Activated T-helper 1 cell treated with anti-CD3 and anti-CD28 coated beads, Interleukin-12 subunit alpha, Interleukin-12 subunit beta, Interleukin-2, Interleukin-4 antibody, amounts not matched to agents 30 ng/mL and 10 ng/mL and 1 ng/mL, durations not matched to agents 14 hours and 24 hours and 36 hours (primary cell): ENCODE data around the gene TMEM170A. TPM values are rescaled to one million over a fixed set of nuclear protein-coding genes. Genes with fewer than 3 reads are reported as not detected.
"Not testable (repeated sequence)": the region's sequence is repeated elsewhere in the genome, so short reads cannot be mapped to it uniquely, and the experiment has no call there.

Experiments
- DNase-seq: peaks from one replicate; pipeline ENCODE4 v3.0.0; 2021; ENCODE audit warnings: low spot score
- H3K27ac Mint-ChIP-seq: one replicate; pipeline ENCODE4 v1.8.0; 2021; ENCODE audit warnings: mild to moderate bottlenecking, mixed read lengths
- H3K27me3 Mint-ChIP-seq: one replicate; pipeline ENCODE4 v1.8.0; 2022; ENCODE audit warnings: mild to moderate bottlenecking, moderate library complexity, mixed read lengths; ENCODE audit not compliant: insufficient read depth
- H3K36me3 Mint-ChIP-seq: one replicate; pipeline ENCODE4 v1.8.0; 2021; ENCODE audit warnings: low read depth, mixed read lengths
- H3K4me1 Mint-ChIP-seq: one replicate; pipeline ENCODE4 v1.8.0; 2021; ENCODE audit warnings: low read depth, mixed read lengths
- H3K4me3 Mint-ChIP-seq: one replicate; pipeline ENCODE4 v1.8.0; 2021; ENCODE audit warnings: mild to moderate bottlenecking, moderate library complexity, mixed read lengths
- H3K9me3 Mint-ChIP-seq: one replicate; pipeline ENCODE4 v1.8.0; 2021; ENCODE audit warnings: mixed read lengths
- intact Hi-C: fragments of 100-400 bp; cut with micrococcal nuclease; formaldehyde crosslinking; loops from one replicate; pipeline ENCODE4 v1.15.1; 2024
- total RNA-seq: library from RNA; stranded (reverse); gene quantifications from 2 replicates; pipeline ENCODE4 v1.2.3, GENCODE V29; 2022

The TMEM170A gene
- total RNA-seq, 1 donor from 2014 or later = 42.1 TPM

GRCh38 chr16:75457485-75458021, 6.9 kb downstream of the TMEM170A start:
- Mint-ChIP-seq H3K27me3 (no peaks in the 10 kb centered on the region), H3K4me1 (peaks cover 26% of the 10 kb centered on the region), H3K9me3 (no peaks in the 10 kb centered on the region), H3K36me3 (peaks cover 14% of the 10 kb centered on the region), H3K4me3 (no peak overlapping the region), H3K27ac (no peak overlapping the region)
- intact Hi-C loops = no loop called here
- no peak for DNase-seq

- DNase-seq = no peak
- Mint-ChIP-seq H3K27ac (no peak overlapping the region), H3K4me3 (no peak overlapping the region), H3K27me3 (no peaks in the 10 kb centered on the region), H3K9me3 (no peaks in the 10 kb centered on the region), H3K36me3 (peaks cover 14% of the 10 kb centered on the region), H3K4me1 (peaks cover 20% of the 10 kb centered on the region)
- intact Hi-C loops = no loop called here
Measured at GRCh38 chr16:75456971-75457370, 7.5 kb downstream of the TMEM170A start.

- Mint-ChIP-seq H3K4me1 (peaks cover 15% of the 10 kb centered on the region), H3K36me3 (peaks cover 12% of the 10 kb centered on the region)
- H3K27me3 Mint-ChIP-seq, H3K4me3 Mint-ChIP-seq, H3K9me3 Mint-ChIP-seq, DNase-seq, intact Hi-C loops, H3K27ac Mint-ChIP-seq: not testable (repeated sequence)
Measured at GRCh38 chr16:75456486-75456885, 8.0 kb downstream of the TMEM170A start.

GRCh38 chr16:75455677-75456076, 8.8 kb downstream of the TMEM170A start:
- Mint-ChIP-seq H3K27me3 (no peaks in the 10 kb centered on the region), H3K27ac (no peak overlapping the region), H3K4me3 (no peak overlapping the region), H3K9me3 (no peaks in the 10 kb centered on the region), H3K36me3 (peaks cover 18% of the 10 kb centered on the region), H3K4me1 (peaks cover 9% of the 10 kb centered on the region)
- DNase-seq = no peak
- intact Hi-C loops = no loop called here

- H3K27me3 Mint-ChIP-seq = no peaks in the 10 kb centered on the region
- no peak overlapping the region for H3K4me3 Mint-ChIP-seq
- intact Hi-C loops = no loop called here
- H3K9me3 Mint-ChIP-seq = no peaks in the 10 kb centered on the region
- no peak for DNase-seq
- H3K36me3 Mint-ChIP-seq = peaks cover 15% of the 10 kb centered on the region
- no peaks in the 10 kb centered on the region for H3K4me1 Mint-ChIP-seq
- H3K27ac Mint-ChIP-seq = no peak overlapping the region
Measured at GRCh38 chr16:75452464-75453190, 11.9 kb downstream of the TMEM170A start.

- no peaks in the 10 kb centered on the region for H3K4me1 Mint-ChIP-seq
- no peaks in the 10 kb centered on the region for H3K9me3 Mint-ChIP-seq
- H3K27ac Mint-ChIP-seq = no peak overlapping the region
- no peaks in the 10 kb centered on the region for H3K27me3 Mint-ChIP-seq
- H3K4me3 Mint-ChIP-seq = no peak overlapping the region
- intact Hi-C loops = no loop called here
- no peak for DNase-seq
- peaks cover 15% of the 10 kb centered on the region for H3K36me3 Mint-ChIP-seq
Measured at GRCh38 chr16:75446416-75446815, 18.1 kb downstream of the TMEM170A start.

- Mint-ChIP-seq H3K36me3 (peaks cover 9% of the 10 kb centered on the region), H3K4me3 (no peak overlapping the region), H3K27ac (no peak overlapping the region), H3K4me1 (no peaks in the 10 kb centered on the region), H3K9me3 (no peaks in the 10 kb centered on the region), H3K27me3 (no peaks in the 10 kb centered on the region)
- intact Hi-C loops = no loop called here
- no peak for DNase-seq
Measured at GRCh38 chr16:75445298-75445697, 19.2 kb downstream of the TMEM170A start.

GRCh38 chr16:75443298-75443697, 21.2 kb downstream of the TMEM170A start:
- H3K27me3 Mint-ChIP-seq = no peaks in the 10 kb centered on the region

GRCh38 chr16:75433732-75434413, 30.6 kb downstream of the TMEM170A start:
- no peaks in the 10 kb centered on the region for H3K9me3 Mint-ChIP-seq
- H3K27ac Mint-ChIP-seq = peak overlapping the region; percentile 99
- H3K36me3 Mint-ChIP-seq = peaks cover 8% of the 10 kb centered on the region
- peaks cover 21% of the 10 kb centered on the region for H3K4me1 Mint-ChIP-seq
- intact Hi-C loops = loop anchor here (1.0 to 10.0 kb wide), 13 partner anchors 30 to 1757 kb away; partner anchors contain the start of genes ADAT1, GLG1, KARS1 and MON1B
- H3K4me3 Mint-ChIP-seq = peak overlapping the region; percentile 85
- peak; percentile 68 for DNase-seq
- H3K27me3 Mint-ChIP-seq = no peaks in the 10 kb centered on the region

More at GRCh38 chr16:75443298-75443697, 21.2 kb downstream of the TMEM170A start:
- intact Hi-C loops = no loop called here
- Mint-ChIP-seq H3K36me3 (peaks cover 3% of the 10 kb centered on the region), H3K4me3 (no peak overlapping the region), H3K27ac (no peak overlapping the region), H3K9me3 (no peaks in the 10 kb centered on the region), H3K4me1 (no peaks in the 10 kb centered on the region)
- DNase-seq = no peak

GRCh38 chr16:75432828-75433731, 31.4 kb downstream of the TMEM170A start, which contains the start of gene CFDP1:
Gene CFDP1, minus strand, starts transcription at chr16:75433503. Its CDS starts 151 bp downstream, at chr16:75433352.
- Mint-ChIP-seq H3K4me3 (peak within 1 kb of the TSS; percentile 85), H3K36me3 (peaks cover 8% of the 10 kb centered on the region), H3K27ac (peak within 1 kb of the TSS; percentile 99), H3K9me3 (no peaks in the 10 kb centered on the region), H3K27me3 (no peaks in the 10 kb centered on the region), H3K4me1 (peaks cover 21% of the 10 kb centered on the region)
- intact Hi-C loops = loop anchor here (1.0 to 10.0 kb wide), 13 partner anchors 31 to 1758 kb away; partner anchors contain the start of genes ADAT1, GLG1, KARS1 and MON1B
- DNase-seq = peak; percentile 93

GRCh38 chr16:75429621-75430403, 34.7 kb downstream of the TMEM170A start:
- DNase-seq = no peak
- intact Hi-C loops = loop anchor here (5.0 to 10.0 kb wide), 3 partner anchors 765 to 1063 kb away; partner anchors contain the start of genes GLG1 and RFWD3
- Mint-ChIP-seq H3K27ac (no peak overlapping the region), H3K9me3 (no peaks in the 10 kb centered on the region), H3K27me3 (no peaks in the 10 kb centered on the region), H3K4me1 (peaks cover 21% of the 10 kb centered on the region), H3K4me3 (peak overlapping the region; percentile 6), H3K36me3 (peaks cover 9% of the 10 kb centered on the region)

- H3K36me3 Mint-ChIP-seq, H3K9me3 Mint-ChIP-seq, H3K27ac Mint-ChIP-seq, H3K4me1 Mint-ChIP-seq, H3K27me3 Mint-ChIP-seq, DNase-seq, H3K4me3 Mint-ChIP-seq, intact Hi-C loops: not testable (repeated sequence)
Measured at GRCh38 chr16:75426524-75426923, 38.0 kb downstream of the TMEM170A start.
